ENCODE measurements around the gene OAS2.

The OAS2 gene

GRCh38 chr12:112979041-112979680 lies 842 bp downstream of the OAS2 start:
- Histone ChIP-seq H2AFZ (ENCODE audit: low read depth, low read length, severe bottlenecking) (peak overlapping the region; percentile 45), H3K27me3 (ENCODE audit: low read length) (no peaks in the 10 kb centered on the region), H3K9ac (ENCODE audit: low read length) (peak overlapping the region; percentile 50), H3K36me3 (ENCODE audit: low read length) (no peaks in the 10 kb centered on the region), H3K27ac (ENCODE audit: low read depth, low read length) (peak overlapping the region; percentile 65), H3F3A (ENCODE audit: insufficient read depth) (no peaks in the 10 kb centered on the region), H3K9me3 (ENCODE audit: insufficient read depth, low read length) (no peaks in the 10 kb centered on the region), H3K4me3 (ENCODE audit: insufficient read depth, low read length, poor library complexity, severe bottlenecking) (peak overlapping the region; percentile 32), H3K4me2 (ENCODE audit: low read depth, low read length, poor library complexity, severe bottlenecking) (peak overlapping the region; percentile 59), H4K20me1 (ENCODE audit: low read depth, low read length) (no peaks in the 10 kb centered on the region), H3K9me2 (replicated peaks; ENCODE audit: insufficient read depth, low read length) (no peaks in the 10 kb centered on the region), H3K79me2 (ENCODE audit: insufficient read depth, low read length) (no peaks in the 10 kb centered on the region)
- TF ChIP-seq EZH2phosphoT487 (conservative IDR thresholded peaks at IDR 0.05; ENCODE audit: low read length) (no peak), CTCF (IDR thresholded peaks at IDR 0.05; ENCODE audit: insufficient read depth, low read length, poor library complexity, severe bottlenecking) (no peak)

GRCh38 chr12:112980491-112981158 lies 2.3 kb downstream of the OAS2 start:
- H2AFZ ChIP-seq (ENCODE audit: low read depth, low read length, severe bottlenecking): no peak overlapping the region
- H3K9me2 ChIP-seq (replicated peaks; ENCODE audit: insufficient read depth, low read length): no peaks in the 10 kb centered on the region
- peaks cover 6% of the 10 kb centered on the region; the same call in 1 of the 2 replicates for H3K36me3 ChIP-seq (ENCODE audit: low read length)
- H3K27me3 ChIP-seq (ENCODE audit: low read length): no peaks in the 10 kb centered on the region
- H3K4me2 ChIP-seq (ENCODE audit: low read depth, low read length, poor library complexity, severe bottlenecking): peak overlapping the region; percentile 59
- peaks cover 11% of the 10 kb centered on the region for H3K9me3 ChIP-seq (ENCODE audit: insufficient read depth, low read length)
- H3K79me2 ChIP-seq (ENCODE audit: insufficient read depth, low read length): no peaks in the 10 kb centered on the region
- H4K20me1 ChIP-seq (ENCODE audit: low read depth, low read length): no peaks in the 10 kb centered on the region
- no peaks in the 10 kb centered on the region for H3F3A ChIP-seq (ENCODE audit: insufficient read depth)
- TF ChIP-seq CTCF (IDR thresholded peaks at IDR 0.05; ENCODE audit: insufficient read depth, low read length, poor library complexity, severe bottlenecking) (no peak), EZH2phosphoT487 (conservative IDR thresholded peaks at IDR 0.05; ENCODE audit: low read length) (no peak)
- no peak overlapping the region for H3K9ac ChIP-seq (ENCODE audit: low read length)
- H3K27ac ChIP-seq (ENCODE audit: low read depth, low read length): no peak overlapping the region
- no peak overlapping the region for H3K4me3 ChIP-seq (ENCODE audit: insufficient read depth, low read length, poor library complexity, severe bottlenecking)

- H3K36me3 ChIP-seq (ENCODE audit: low read length): peaks cover 6% of the 10 kb centered on the region; the same call in 1 of the 2 replicates
Observed at GRCh38 chr12:112985642-112986290, 7.4 kb downstream of the OAS2 start.

More at GRCh38 chr12:112985642-112986290, 7.4 kb downstream of the OAS2 start:
- Histone ChIP-seq H3K9me3 (ENCODE audit: insufficient read depth, low read length) (peaks cover 11% of the 10 kb centered on the region), H4K20me1 (ENCODE audit: low read depth, low read length) (no peaks in the 10 kb centered on the region), H3K27me3 (ENCODE audit: low read length) (no peaks in the 10 kb centered on the region), H3K4me3 (ENCODE audit: insufficient read depth, low read length, poor library complexity, severe bottlenecking) (no peak overlapping the region), H3K9ac (ENCODE audit: low read length) (no peak overlapping the region), H3K79me2 (ENCODE audit: insufficient read depth, low read length) (no peaks in the 10 kb centered on the region), H2AFZ (ENCODE audit: low read depth, low read length, severe bottlenecking) (no peak overlapping the region), H3K27ac (ENCODE audit: low read depth, low read length) (no peak overlapping the region), H3K4me2 (ENCODE audit: low read depth, low read length, poor library complexity, severe bottlenecking) (no peak overlapping the region), H3K9me2 (replicated peaks; ENCODE audit: insufficient read depth, low read length) (no peaks in the 10 kb centered on the region), H3F3A (ENCODE audit: insufficient read depth) (no peaks in the 10 kb centered on the region)
- TF ChIP-seq EZH2phosphoT487 (conservative IDR thresholded peaks at IDR 0.05; ENCODE audit: low read length) (no peak), CTCF (IDR thresholded peaks at IDR 0.05; ENCODE audit: insufficient read depth, low read length, poor library complexity, severe bottlenecking) (no peak)

All from SU-DHL-6 (cell line).